H1 (cell line): ENCODE data around the gene TM4SF20. TPM values are rescaled to one million over a fixed set of nuclear protein-coding genes. Genes with fewer than 3 reads are reported as not detected.

Experiments used
- CTCF ChIA-PET: fragments of 300-600 bp; sonication (Branson Sonifier 250); formaldehyde crosslinking; loops from one replicate; lab custom pipeline; 2021; ENCODE audit not compliant: partially characterized antibody; lab: Charles Lee
- POLR2A ChIA-PET: fragments of 300-600 bp; sonication (Branson Sonifier 250); formaldehyde crosslinking; loops from one replicate; lab custom pipeline; 2021; ENCODE audit warnings: inconsistent platforms; ENCODE audit not compliant: partially characterized antibody; lab: Charles Lee
- DNase-seq, 2 experiments: peaks; one replicate each; pipeline versions ENCODE4 v3.0.0 to v3.0.0-alpha.2; 2010 to 2022; ENCODE audit warnings: low spot score in 2 of 2, low read depth in 1 of 2, mixed read lengths in 1 of 2
- FAIRE-seq: peaks from 2 replicates; lab custom pipeline; 2011; peaks lifted over from hg19 to GRCh38; lab: Jason Lieb, UNC
- H2AFZ ChIP-seq: 2 replicates; pipeline ENCODE4 v1.8.1; 2012; ENCODE audit warnings: low read length, inconsistent platforms
- H2AK5ac ChIP-seq: 2 replicates; pipeline ENCODE4 v1.6.1; 2013; ENCODE audit warnings: low read depth, low read length
- H2BK120ac ChIP-seq: replicated peaks from 2 replicates; pipeline ENCODE3; 2013; ENCODE audit warnings: low read depth, low read length, inconsistent platforms
- H2BK12ac ChIP-seq: 2 replicates; pipeline ENCODE4 v1.6.1; 2013; ENCODE audit warnings: low read depth, low read length
- H2BK15ac ChIP-seq: 2 replicates; pipeline ENCODE4 v1.6.1; 2013; ENCODE audit warnings: low read length
- H2BK20ac ChIP-seq: 2 replicates; pipeline ENCODE4 v1.6.1; 2013; ENCODE audit warnings: low read length
- H2BK5ac ChIP-seq: 2 replicates; pipeline ENCODE4 v1.6.1; 2013; ENCODE audit warnings: low read depth, low read length
- H3K14ac ChIP-seq: 2 replicates; pipeline ENCODE4 v1.6.1; 2013; ENCODE audit warnings: inconsistent platforms; ENCODE audit not compliant: insufficient read length
- H3K18ac ChIP-seq: 2 replicates; pipeline ENCODE4 v1.6.1; 2013; ENCODE audit warnings: low read length; ENCODE audit errors: extremely low read depth
- H3K23ac ChIP-seq: 2 replicates; pipeline ENCODE4 v1.6.1; 2013; ENCODE audit warnings: inconsistent platforms; ENCODE audit not compliant: insufficient read length
- H3K23me2 ChIP-seq: 2 replicates; pipeline ENCODE4 v1.6.1; 2013; ENCODE audit warnings: low read depth, low read length
- H3K27ac ChIP-seq: 2 replicates; pipeline ENCODE4 v1.6.1; 2011; ENCODE audit warnings: low read depth, low read length, inconsistent platforms
- H3K27me3 ChIP-seq, 4 experiments: replicated peaks in 1 of 4; 1 replicate in 1 of 4; 2 replicates in 3 of 4; pipeline versions ENCODE4 v1.6.1 to v1.8.1; 2011 to 2013; ENCODE audit warnings: low read length in 3 of 4, mild to moderate bottlenecking in 3 of 4, inconsistent platforms in 2 of 4, mixed read lengths in 2 of 4, moderate library complexity in 1 of 4; ENCODE audit not compliant: control insufficient read depth in 3 of 4, insufficient read depth in 3 of 4; ENCODE audit errors: extremely low read depth in 1 of 4
- H3K36me3 ChIP-seq, 4 experiments: 2 replicates each; pipeline versions ENCODE4 v1.6.1 to v1.8.1; 2011 to 2013; ENCODE audit warnings: mild to moderate bottlenecking in 4 of 4, low read length in 3 of 4, moderate library complexity in 2 of 4, control low read depth in 1 of 4, inconsistent platforms in 1 of 4; ENCODE audit not compliant: insufficient read depth in 4 of 4, control insufficient read depth in 2 of 4
- H3K4ac ChIP-seq: replicated peaks from 2 replicates; pipeline ENCODE3; 2013; ENCODE audit warnings: low read length, low read depth, mixed read lengths, inconsistent platforms; ENCODE audit not compliant: insufficient read length
- H3K4me1 ChIP-seq, 4 experiments: replicated peaks in 1 of 4; 1 replicate in 1 of 4; 2 replicates in 3 of 4; pipeline versions ENCODE4 v1.6.1 to v1.8.1; 2011 to 2013; ENCODE audit warnings: low read length in 3 of 4, inconsistent platforms in 2 of 4, mixed read lengths in 1 of 4; ENCODE audit not compliant: insufficient read depth in 4 of 4, control insufficient read depth in 3 of 4
- H3K4me2 ChIP-seq, 2 experiments: 2 replicates each; pipeline versions ENCODE4 v1.6.1 to v1.8.1; 2011 to 2013; ENCODE audit warnings: low read depth in 2 of 2, low read length in 2 of 2, control low read depth in 1 of 2, inconsistent platforms in 1 of 2, mild to moderate bottlenecking in 1 of 2; ENCODE audit not compliant: insufficient read depth in 1 of 2
- H3K4me3 ChIP-seq, 4 experiments: fragments of 200-600, 300-600 bp in 1 of 4; sonication (generic), shearing (Covaris generic), sonication (Bioruptor Twin) in 1 of 4; 2 replicates each; pipeline versions ENCODE4 v1.5.1 to v1.8.1; 2011 to 2016; ENCODE audit warnings: low read length in 4 of 4, low read depth in 3 of 4, control low read depth in 2 of 4, inconsistent platforms in 2 of 4, mild to moderate bottlenecking in 2 of 4, mixed read lengths in 1 of 4, moderate library complexity in 1 of 4; ENCODE audit not compliant: insufficient read depth in 2 of 4; ENCODE audit errors: extremely low read depth in 1 of 4
- H3K56ac ChIP-seq: replicated peaks from 2 replicates; pipeline ENCODE3; 2013; ENCODE audit warnings: low read depth, mild to moderate bottlenecking, mixed read lengths, low read length, inconsistent platforms; ENCODE audit not compliant: insufficient read length
- H3K79me1 ChIP-seq: 2 replicates; pipeline ENCODE4 v1.6.1; 2013; ENCODE audit warnings: low read depth, low read length, control low read depth
- H3K79me2 ChIP-seq, 2 experiments: 2 replicates each; pipeline versions ENCODE4 v1.6.1 to v1.8.1; 2012 to 2013; ENCODE audit warnings: low read length in 2 of 2, mild to moderate bottlenecking in 2 of 2, inconsistent platforms in 1 of 2; ENCODE audit not compliant: insufficient read depth in 2 of 2, control insufficient read depth in 1 of 2
- H3K9ac ChIP-seq, 4 experiments: replicated peaks in 1 of 4; 1 replicate in 1 of 4; 2 replicates in 3 of 4; pipeline versions ENCODE4 v1.6.1 to v1.8.1; 2011 to 2013; ENCODE audit warnings: low read depth in 3 of 4, low read length in 3 of 4, control low read depth in 2 of 4, mild to moderate bottlenecking in 2 of 4, moderate library complexity in 2 of 4, inconsistent platforms in 1 of 4; ENCODE audit errors: extremely low read depth in 1 of 4
- H3K9me3 ChIP-seq, 2 experiments: 2 replicates each; pipeline versions ENCODE4 v1.6.1 to v1.8.1; 2012 to 2013; ENCODE audit warnings: mild to moderate bottlenecking in 2 of 2, moderate library complexity in 2 of 2, control low read depth in 1 of 2, inconsistent platforms in 1 of 2, low read depth in 1 of 2, low read length in 1 of 2, mixed read lengths in 1 of 2; ENCODE audit not compliant: insufficient read depth in 2 of 2
- H4K20me1 ChIP-seq, 2 experiments: replicated peaks in 1 of 2; 2 replicates each; pipeline versions ENCODE3 to v1.8.1; 2011 to 2013; ENCODE audit warnings: inconsistent platforms in 2 of 2, low read length in 2 of 2, mild to moderate bottlenecking in 1 of 2; ENCODE audit not compliant: insufficient read depth in 2 of 2, control insufficient read depth in 1 of 2
- H4K5ac ChIP-seq: 2 replicates; pipeline ENCODE4 v1.6.1; 2013; ENCODE audit warnings: low read length, low read depth, mixed read lengths, inconsistent platforms; ENCODE audit not compliant: insufficient read length
- H4K8ac ChIP-seq: 2 replicates; pipeline ENCODE4 v1.8.0; 2013; ENCODE audit warnings: mild to moderate bottlenecking, moderate library complexity, low read length, inconsistent platforms; ENCODE audit not compliant: insufficient read depth; ENCODE audit errors: extremely low read depth
- H4K91ac ChIP-seq: replicated peaks from 2 replicates; pipeline ENCODE3; 2013; ENCODE audit warnings: low read length, mixed read lengths, inconsistent platforms; ENCODE audit not compliant: insufficient read length
- CBX5 ChIP-seq: fragments of 300-800, 300-1000 bp; sonication (generic); IDR thresholded peaks from 2 replicates; pipeline ENCODE4 v1.7.1; 2016; ENCODE audit warnings: antibody characterized with exemption, low read length, low read depth
- CBX8 ChIP-seq: fragments of 300-800, 300-1000 bp; sonication (generic); IDR thresholded peaks from 2 replicates; pipeline ENCODE4 v1.7.1; 2016; ENCODE audit warnings: low read depth, low read length, borderline replicate concordance
- EGR1 ChIP-seq: IDR thresholded peaks from 2 replicates; pipeline ENCODE4 v1.6.1; 2011; ENCODE audit warnings: low read depth, low read length, borderline replicate concordance
- GTF2F1 ChIP-seq: IDR thresholded peaks from 2 replicates; pipeline ENCODE4 v1.6.1; 2012; ENCODE audit warnings: low read depth, low read length, improper control_type of control experiment, borderline replicate concordance
- HDAC6 ChIP-seq: IDR thresholded peaks from one replicate; pipeline ENCODE4 v1.7.1; 2012; ENCODE audit warnings: low read depth, mild to moderate bottlenecking, inconsistent platforms, low read length, moderate library complexity
- JUN ChIP-seq: IDR thresholded peaks from 2 replicates; pipeline ENCODE4 v1.6.1; 2011; ENCODE audit warnings: low read depth, mild to moderate bottlenecking, improper control_type of control experiment, low read length
- RFX5 ChIP-seq: IDR thresholded peaks from 2 replicates; pipeline ENCODE4 v1.6.1; 2011; ENCODE audit warnings: low read depth, low read length, improper control_type of control experiment, borderline replicate concordance
- SIN3A ChIP-seq, 2 experiments: IDR thresholded peaks in 1 of 2; conservative IDR thresholded peaks in 1 of 2; 2 replicates each; pipeline ENCODE4 v1.6.1; 2011 to 2012; ENCODE audit warnings: low read length in 2 of 2, improper control_type of control experiment in 1 of 2, low read depth in 1 of 2, mild to moderate bottlenecking in 1 of 2
- SP1 ChIP-seq: IDR thresholded peaks from 2 replicates; pipeline ENCODE4 v1.6.1; 2011; ENCODE audit warnings: low read depth, low read length
- SRF ChIP-seq: IDR thresholded peaks from 2 replicates; pipeline ENCODE4 v1.6.1; 2011; ENCODE audit warnings: mild to moderate bottlenecking, low read depth, low read length, moderate library complexity
- USF2 ChIP-seq: IDR thresholded peaks from 2 replicates; pipeline ENCODE4 v1.6.1; 2011; ENCODE audit warnings: low read length, improper control_type of control experiment
- WGBS, 2 experiments: shearing (Covaris generic) in 1 of 2; methylation state at CpG; one replicate each; pipeline versions ENCODE4 v1.1.6 to v1.1.7; 2013 to 2015; ENCODE audit warnings: low lambda C conversion rate in 2 of 2, mixed read lengths in 2 of 2, inconsistent platforms in 1 of 2, low coverage in 1 of 2, missing lambda C conversion rate in 1 of 2; ENCODE audit not compliant: insufficient replicate concordance in 2 of 2, insufficient coverage in 1 of 2, insufficient read length in 1 of 2; ENCODE audit errors: extremely low coverage in 1 of 2, missing lambda C conversion rate in 1 of 2; 5-methylcytosine and 5-hydroxymethylcytosine counted together
- long read RNA-seq, 2 experiments: library from RNA in 1 of 2; library from capped mRNA in 1 of 2; stranded (forward); transcript quantifications; one replicate each; pipeline ENCODE4 v2.0.0, GENCODE V29; 2021; ENCODE audit warnings: inconsistent platforms in 1 of 2
- polyA minus RNA-seq, 3 experiments: library from RNA; depleted of rRNA, polyadenylated mRNA; stranded (reverse); fragments of >200 nt; gene quantifications; 1 replicate in 2 of 3; 2 replicates in 1 of 3; pipeline ENCODE4 v1.2.3, GENCODE V29; 2011
- polyA plus RNA-seq, 7 experiments: library from polyadenylated mRNA; depleted of rRNA in 3 of 7; stranded (reverse) in 5 of 7; unstranded in 2 of 7; fragments of >200 nt in 5 of 7; fragments of 200-250 nt in 2 of 7; gene quantifications; 1 replicate in 5 of 7; 2 replicates in 1 of 7; 4 replicates in 1 of 7; pipeline versions ENCODE4 v1.2.1 to v1.2.3, GENCODE V29; 2011 to 2013; ENCODE audit warnings: missing spikeins in 2 of 7, mixed read lengths in 2 of 7
- total RNA-seq: library from RNA; stranded (reverse); fragmentation: NEBNext Ultra II Directional; extraction: Animal tissue kit (Norgen Biotek cat#: 25700); gene quantifications from 2 replicates; pipeline ENCODE4 v1.2.1, GENCODE V29; 2021

TM4SF20 gene
- total RNA-seq (not detected in 2 replicates), polyA plus RNA-seq (2011; rRNA removed) (not detected in 2 replicates), polyA minus RNA-seq (2011; rRNA and poly(A)+ RNA removed) (not detected in 2 replicates)
- polyA plus RNA-seq (2011; cell fraction: cytosol; rRNA removed): not detected
- polyA plus RNA-seq (2011; cell fraction: nucleus; rRNA removed): not detected
- 0.06 TPM in 1 of 4 replicates, not detected in the others for polyA plus RNA-seq (2012, experiment 1 of 2)
- not detected for polyA plus RNA-seq (2012, experiment 2 of 2)
- not detected for polyA plus RNA-seq (2013, experiment 1 of 2)
- polyA plus RNA-seq (2013, experiment 2 of 2): not detected
- not detected for polyA minus RNA-seq (2011; cell fraction: cytosol; rRNA and poly(A)+ RNA removed)
- polyA minus RNA-seq (2011; cell fraction: nucleus; rRNA and poly(A)+ RNA removed): not detected
- long read RNA-seq, experiment 1: 0 reads
- long read RNA-seq, experiment 2: 0 reads

GRCh38 chr2:227379095-227379494, at the start of gene TM4SF20:
Gene TM4SF20, minus strand, starts transcription at chr2:227379306. Its CDS starts 38 bp downstream, at chr2:227379268.
- Histone ChIP-seq H2AFZ (no peak within 1 kb of the TSS), H3K79me1 (no peaks in the 10 kb centered on the region), H3K14ac (no peak within 1 kb of the TSS), H3K79me2 (no peaks in the 10 kb centered on the region), H3K23ac (no peak within 1 kb of the TSS), H3K23me2 (peaks cover 2% of the 10 kb centered on the region; the same call in 1 of the 2 replicates), H3K18ac (no peak within 1 kb of the TSS), H3K4me1 (peaks cover 0 to 6% (median 0%) of the 10 kb centered on the region in 4 experiments; a peak in 1 of 7 replicates), H4K8ac (no peak within 1 kb of the TSS), H2BK120ac (no peak within 1 kb of the TSS), H2AK5ac (no peak within 1 kb of the TSS), H3K4me3 (no peak within 1 kb of the TSS), H2BK12ac (no peak within 1 kb of the TSS), H2BK20ac (no peak within 1 kb of the TSS), H3K9ac (no peak within 1 kb of the TSS), H4K5ac (no peak within 1 kb of the TSS), H3K27ac (no peak within 1 kb of the TSS), H2BK15ac (no peak within 1 kb of the TSS), H3K36me3 (no peaks in the 10 kb centered on the region), H3K4me2 (no peak within 1 kb of the TSS), H3K9me3 (no peaks in the 10 kb centered on the region), H3K4ac (no peak within 1 kb of the TSS), H4K91ac (no peak within 1 kb of the TSS), H3K27me3 (peaks cover 0 to 2% (median 0%) of the 10 kb centered on the region in 4 experiments; a peak in 1 of 7 replicates), H3K56ac (no peak within 1 kb of the TSS), H4K20me1 (no peaks in the 10 kb centered on the region), H2BK5ac (no peak within 1 kb of the TSS)
- FAIRE-seq (no peak), DNase-seq (no peak)
- 71% methylated on average over 4 of the region's 4 CpGs; no CpG with 5 or more reads in 1 of the 2 experiments for WGBS, 2 experiments
- CTCF ChIA-PET: interaction anchor here (0.7 to 8.4 kb wide), 11 partner anchors 9 to 148 kb away, joined by 3 to 66 read pairs (median 4); partner anchors contain the start of gene SCYGR1
- POLR2A ChIA-PET: interaction anchor here (0.6 to 1.8 kb wide), 2 partner anchors 14 to 173 kb away, joined by 3 to 10 read pairs; no protein-coding TSS in a partner anchor
- TF ChIP-seq CBX5 (no peak), HDAC6 (no peak), SRF (no peak), EGR1 (no peak), RFX5 (no peak), USF2 (no peak), GTF2F1 (no peak), SIN3A (conservative IDR thresholded peaks at IDR 0.05 in 1 of 2, IDR thresholded peaks at IDR 0.05 in 1 of 2; ENCODE audit: low read depth in 1 of 2, low read length in 2 of 2) (no peak), CBX8 (no peak), SP1 (no peak), JUN (no peak)
